Caki2 (cell line): ENCODE data around the gene MYT1. TPM values are rescaled to one million over a fixed set of nuclear protein-coding genes. Genes with fewer than 3 reads are reported as not detected.
"Not testable (repeated sequence)": the region's sequence is repeated elsewhere in the genome, so short reads cannot be mapped to it uniquely, and the experiment has no call there.

Experiments used
- DNase-seq: peaks from one replicate; pipeline ENCODE4 v3.0.0-alpha.2; 2015; ENCODE audit warnings: low read depth
- in situ Hi-C: cut with HindIII; loops from 2 replicates; pipeline ENCODE4 v1.10.0; 2016; ENCODE audit warnings: low sequenced_read_pairs, low pct_unique_long_range_greater_than_20kb, mixed read lengths
- total RNA-seq: library from RNA; depleted of rRNA; stranded (reverse); fragments of >200 nt; shearing (Covaris generic); gene quantifications from 2 replicates; pipeline ENCODE4 v1.2.3, GENCODE V29; 2014; ENCODE audit warnings: low replicate concordance

The MYT1 gene
- total RNA-seq, 1 experiment from 2014 or later, result not detected

GRCh38 chr20:64264091-64264490 is 99.8 kb downstream of the MYT1 start:
- no peak for DNase-seq
- in situ Hi-C loops, result no loop called here

GRCh38 chr20:64265201-64265600 is 100.9 kb downstream of the MYT1 start:
- DNase-seq, result no peak
- in situ Hi-C loops, result no loop called here

GRCh38 chr20:64266988-64267387 is 102.7 kb downstream of the MYT1 start:
- in situ Hi-C loops, result no loop called here
- no peak for DNase-seq

GRCh38 chr20:64268174-64268573 is 103.9 kb downstream of the MYT1 start:
- in situ Hi-C loops, result no loop called here
- no peak for DNase-seq

- DNase-seq, result no peak
- in situ Hi-C loops, result no loop called here
Measured at GRCh38 chr20:64269604-64270411, 105.6 kb downstream of the MYT1 start.

GRCh38 chr20:64271636-64272035 is 107.4 kb downstream of the MYT1 start:
- in situ Hi-C loops, result no loop called here
- no peak for DNase-seq

- in situ Hi-C loops, result no loop called here
- DNase-seq, result no peak
Measured at GRCh38 chr20:64273109-64273508, 108.9 kb downstream of the MYT1 start.

- in situ Hi-C loops, result no loop called here
- DNase-seq, result no peak
Measured at GRCh38 chr20:64276817-64277216, 112.6 kb downstream of the MYT1 start.

- DNase-seq, result no peak
- in situ Hi-C loops, result no loop called here
Measured at GRCh38 chr20:64277571-64278316, 113.5 kb downstream of the MYT1 start.

GRCh38 chr20:64278317-64278681 is 114.0 kb downstream of the MYT1 start:
- DNase-seq, result no peak
- in situ Hi-C loops, result no loop called here

- in situ Hi-C loops, result no loop called here
- no peak for DNase-seq
Measured at GRCh38 chr20:64279826-64280459, 115.7 kb downstream of the MYT1 start.

- DNase-seq, result no peak
- in situ Hi-C loops, result no loop called here
Measured at GRCh38 chr20:64280460-64280843, 116.2 kb downstream of the MYT1 start.

- no peak for DNase-seq
- in situ Hi-C loops, result no loop called here
Measured at GRCh38 chr20:64283646-64284045, 119.4 kb downstream of the MYT1 start.

GRCh38 chr20:64285579-64286446 is 121.6 kb downstream of the MYT1 start:
- DNase-seq, result peak; percentile 71
- in situ Hi-C loops, result not testable (repeated sequence)

GRCh38 chr20:64286447-64287263 is 122.4 kb downstream of the MYT1 start:
- in situ Hi-C loops, result not testable (repeated sequence)

GRCh38 chr20:64287264-64287590 is 123.0 kb downstream of the MYT1 start:
- in situ Hi-C loops, DNase-seq: not testable (repeated sequence)

More at GRCh38 chr20:64286447-64287263, 122.4 kb downstream of the MYT1 start:
- DNase-seq, result not testable (repeated sequence)
